GM18867 (cell line): ENCODE results near the gene TRMT2A.

Experiments used
- ATAC-seq: cut with Tn5 transposase; IDR thresholded peaks from one replicate; pipeline ENCODE4 v1.9.1; 2021; ENCODE audit warnings: mild to moderate bottlenecking, moderate library complexity; ENCODE audit not compliant: unreplicated experiment

Gene TRMT2A

GRCh38 chr22:20107951-20108756 lies 8.9 kb downstream of the TRMT2A start:
- no peak for ATAC-seq

GRCh38 chr22:20107471-20107901 lies 9.5 kb downstream of the TRMT2A start:
- no peak for ATAC-seq

GRCh38 chr22:20106849-20107237 lies 10.2 kb downstream of the TRMT2A start:
- ATAC-seq: no peak

GRCh38 chr22:20106205-20106848 lies 10.7 kb downstream of the TRMT2A start:
- ATAC-seq: no peak

- no peak for ATAC-seq
Observed at GRCh38 chr22:20105456-20106204, 11.4 kb downstream of the TRMT2A start.

- no peak for ATAC-seq
Observed at GRCh38 chr22:20102203-20102780, 14.7 kb downstream of the TRMT2A start.

GRCh38 chr22:20101638-20102037 lies 15.4 kb downstream of the TRMT2A start:
- ATAC-seq: no peak

GRCh38 chr22:20099099-20099711 lies 17.8 kb downstream of the TRMT2A start:
- ATAC-seq: no peak

- no peak for ATAC-seq
Observed at GRCh38 chr22:20096574-20097420, 20.2 kb downstream of the TRMT2A start.

- ATAC-seq: no peak
Observed at GRCh38 chr22:20095521-20095920, 21.5 kb downstream of the TRMT2A start.

GRCh38 chr22:20094197-20094807 lies 22.7 kb downstream of the TRMT2A start:
- no peak for ATAC-seq

GRCh38 chr22:20093418-20094196 lies 23.4 kb downstream of the TRMT2A start:
- ATAC-seq: no peak

- no peak for ATAC-seq
Observed at GRCh38 chr22:20092477-20092854, 24.6 kb downstream of the TRMT2A start.

GRCh38 chr22:20091690-20092476 lies 25.1 kb downstream of the TRMT2A start:
- ATAC-seq: no peak

GRCh38 chr22:20090730-20091240 lies 26.2 kb downstream of the TRMT2A start:
- no peak for ATAC-seq

- no peak for ATAC-seq
Observed at GRCh38 chr22:20089977-20090729, 26.9 kb downstream of the TRMT2A start.
